HG02981 (cell line): ENCODE results near the gene LRCOL1.

Source experiments
- ATAC-seq: cut with Tn5 transposase; IDR thresholded peaks from one replicate; pipeline ENCODE4 v1.9.1; 2021; ENCODE audit warnings: mild to moderate bottlenecking, moderate library complexity; ENCODE audit not compliant: unreplicated experiment

LRCOL1 gene

GRCh38 chr12:132637811-132638210 is 27.4 kb upstream of the LRCOL1 start:
- ATAC-seq = no peak

GRCh38 chr12:132635076-132635955 is 24.9 kb upstream of the LRCOL1 start:
- no peak for ATAC-seq

- ATAC-seq = no peak
Observed at GRCh38 chr12:132634411-132634990, 24.1 kb upstream of the LRCOL1 start.

DNA sequence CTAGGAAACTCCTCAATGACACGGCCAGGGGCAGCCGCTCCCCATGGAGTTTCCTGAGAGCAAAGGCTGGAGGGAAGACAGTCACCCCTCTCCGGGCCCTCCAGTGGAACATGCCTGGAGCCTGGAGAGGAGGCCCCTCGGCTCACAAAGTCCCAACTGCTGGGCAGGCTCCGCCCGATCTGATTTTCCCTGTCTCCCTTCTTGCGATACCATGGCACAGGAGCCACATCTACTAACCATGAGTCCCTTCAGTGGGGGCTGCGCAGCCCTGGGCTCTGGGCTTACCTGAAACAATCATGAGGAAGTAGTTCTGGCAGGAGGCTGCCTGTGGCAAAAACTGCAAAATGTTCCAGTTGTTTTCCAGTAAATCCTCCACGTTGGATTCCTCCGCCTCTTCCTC is 23.5 kb upstream of the LRCOL1 start:
- ATAC-seq = no peak

GRCh38 chr12:132633398-132633797 is 23.0 kb upstream of the LRCOL1 start:
- ATAC-seq = no peak

- ATAC-seq = no peak
Observed at GRCh38 chr12:132632521-132633228, 22.3 kb upstream of the LRCOL1 start.

- no peak for ATAC-seq
Observed at GRCh38 chr12:132631666-132632065, 21.3 kb upstream of the LRCOL1 start.

DNA sequence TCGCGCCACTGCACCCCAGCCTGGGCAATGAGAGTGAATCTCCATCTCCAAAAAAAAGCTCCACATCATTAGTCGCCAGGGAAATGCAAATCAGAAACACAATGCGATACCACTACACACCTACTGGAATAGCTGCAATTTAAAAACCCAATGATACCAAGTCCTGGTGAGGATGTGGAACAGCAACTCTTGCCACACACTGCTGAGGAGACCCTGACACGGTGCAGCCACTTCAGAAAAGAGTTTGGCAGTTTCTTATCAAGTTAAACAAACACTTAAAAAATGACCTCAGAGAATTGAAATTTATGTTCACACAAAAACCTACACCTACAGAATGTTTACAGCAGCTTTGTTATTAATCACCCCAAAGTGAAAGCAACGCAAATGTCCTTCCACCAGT is 20.3 kb upstream of the LRCOL1 start:
- no peak for ATAC-seq

GRCh38 chr12:132629330-132629729 is 18.9 kb upstream of the LRCOL1 start:
- ATAC-seq = no peak

- no peak for ATAC-seq
Observed at GRCh38 chr12:132625731-132626430, 15.5 kb upstream of the LRCOL1 start.

DNA sequence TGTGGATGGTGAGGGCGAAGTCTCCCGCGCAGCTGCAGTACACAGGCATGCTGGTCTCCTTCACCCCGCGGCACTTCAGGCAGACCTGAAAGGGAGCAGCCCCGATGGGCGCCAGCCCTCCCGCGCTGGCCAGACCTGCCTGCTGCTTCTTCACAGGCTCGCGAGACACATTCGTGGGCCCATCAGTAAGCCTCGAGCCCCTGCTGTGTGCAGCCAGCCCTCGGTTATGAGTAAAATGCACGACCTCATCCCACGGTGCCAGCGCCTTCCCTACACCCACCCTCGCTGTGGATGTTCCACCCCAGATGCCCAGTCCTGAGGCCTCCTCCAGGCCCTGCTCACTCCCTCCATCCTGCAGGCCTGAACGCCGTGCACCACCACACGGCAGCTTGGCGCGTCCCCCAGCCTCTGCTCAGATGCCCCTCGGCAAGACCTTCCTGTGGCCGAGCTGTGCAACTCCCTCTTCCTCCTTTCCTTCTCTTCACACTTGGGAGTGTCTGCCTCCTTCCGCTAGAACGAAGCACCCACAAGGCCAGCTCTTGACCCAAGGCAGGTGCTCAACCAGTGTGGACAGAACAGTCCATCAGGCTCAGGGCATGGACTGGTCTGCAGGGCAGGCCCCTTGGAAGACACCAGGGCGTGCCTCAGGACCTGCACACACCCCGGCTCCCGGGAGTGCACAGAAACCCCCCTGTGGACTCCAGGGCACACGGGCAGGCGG is 14.7 kb upstream of the LRCOL1 start:
- no peak for ATAC-seq

GRCh38 chr12:132624186-132624855 is 13.9 kb upstream of the LRCOL1 start:
- ATAC-seq = no peak

- no peak for ATAC-seq
Observed at GRCh38 chr12:132623072-132623869, 12.9 kb upstream of the LRCOL1 start.

GRCh38 chr12:132622437-132623071 is 12.2 kb upstream of the LRCOL1 start:
- ATAC-seq = no peak

- no peak for ATAC-seq
Observed at GRCh38 chr12:132621657-132622435, 11.5 kb upstream of the LRCOL1 start.

DNA sequence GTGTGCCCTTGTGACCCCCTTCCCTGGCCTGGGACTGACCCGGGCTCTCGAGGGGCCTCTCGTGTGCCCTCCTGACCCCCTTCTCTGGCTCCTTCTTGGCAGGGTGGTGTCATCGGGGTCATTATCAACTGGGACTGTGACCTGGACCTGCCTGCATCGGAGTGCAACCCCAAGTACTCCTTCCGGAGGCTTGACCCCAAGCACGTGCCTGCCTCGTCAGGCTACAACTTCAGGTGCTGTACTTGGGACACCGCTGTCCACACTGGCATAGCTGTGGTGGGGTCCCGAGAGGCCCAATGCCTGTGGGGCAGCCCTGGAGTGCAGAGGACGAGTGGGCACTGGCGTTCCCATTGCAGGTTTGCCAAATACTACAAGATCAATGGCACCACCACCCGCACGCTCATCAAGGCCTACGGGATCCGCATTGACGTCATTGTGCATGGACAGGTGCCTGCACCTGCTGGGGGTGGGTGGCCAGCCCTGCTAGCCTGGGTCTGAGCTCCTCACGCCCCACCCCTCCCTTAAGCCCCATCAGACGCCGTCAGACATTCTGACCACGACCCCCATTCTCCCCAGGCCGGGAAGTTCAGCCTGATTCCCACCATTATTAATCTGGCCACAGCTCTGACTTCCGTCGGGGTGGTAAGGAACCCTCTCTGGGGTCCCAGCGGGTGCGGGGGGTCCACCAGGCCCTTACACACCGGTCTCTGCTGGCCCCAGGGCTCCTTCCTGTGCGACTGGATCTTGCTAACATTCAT is 10.7 kb upstream of the LRCOL1 start:
- ATAC-seq = no peak
